Muscle layer of duodenum (tissue), 2 donors: ENCODE measurements around the gene RAP1B.

Source experiments
- H3K27ac ChIP-seq: one replicate; pipeline ENCODE4 v1.7.0; 2013; ENCODE audit warnings: mild to moderate bottlenecking, low read length
- H3K27me3 ChIP-seq: one replicate; pipeline ENCODE4 v1.7.0; 2013; ENCODE audit warnings: low read depth, mild to moderate bottlenecking, control low read depth, low read length
- H3K36me3 ChIP-seq, 2 donors: one replicate each; pipeline ENCODE4 v1.7.0; 2013; ENCODE audit warnings: low read length in 2 of 2, control low read depth in 1 of 2, mild to moderate bottlenecking in 1 of 2; ENCODE audit not compliant: insufficient read depth in 2 of 2, control insufficient read depth in 1 of 2
- H3K4me1 ChIP-seq, 2 donors: one replicate each; pipeline ENCODE4 v1.7.0; 2013; ENCODE audit warnings: low read length in 2 of 2, mild to moderate bottlenecking in 2 of 2, control low read depth in 1 of 2, moderate library complexity in 1 of 2; ENCODE audit not compliant: insufficient read depth in 2 of 2, control insufficient read depth in 1 of 2
- H3K4me3 ChIP-seq, 2 donors: one replicate each; pipeline ENCODE4 v1.7.0; 2013; ENCODE audit warnings: low read length in 2 of 2, low read depth in 1 of 2, mild to moderate bottlenecking in 1 of 2
- H3K9me3 ChIP-seq, 2 donors: one replicate each; pipeline ENCODE4 v1.7.0; 2013; ENCODE audit warnings: low read length in 2 of 2, control low read depth in 1 of 2, mild to moderate bottlenecking in 1 of 2; ENCODE audit not compliant: control insufficient read depth in 1 of 2
- donor health status: healthy.

The RAP1B gene

DNA sequence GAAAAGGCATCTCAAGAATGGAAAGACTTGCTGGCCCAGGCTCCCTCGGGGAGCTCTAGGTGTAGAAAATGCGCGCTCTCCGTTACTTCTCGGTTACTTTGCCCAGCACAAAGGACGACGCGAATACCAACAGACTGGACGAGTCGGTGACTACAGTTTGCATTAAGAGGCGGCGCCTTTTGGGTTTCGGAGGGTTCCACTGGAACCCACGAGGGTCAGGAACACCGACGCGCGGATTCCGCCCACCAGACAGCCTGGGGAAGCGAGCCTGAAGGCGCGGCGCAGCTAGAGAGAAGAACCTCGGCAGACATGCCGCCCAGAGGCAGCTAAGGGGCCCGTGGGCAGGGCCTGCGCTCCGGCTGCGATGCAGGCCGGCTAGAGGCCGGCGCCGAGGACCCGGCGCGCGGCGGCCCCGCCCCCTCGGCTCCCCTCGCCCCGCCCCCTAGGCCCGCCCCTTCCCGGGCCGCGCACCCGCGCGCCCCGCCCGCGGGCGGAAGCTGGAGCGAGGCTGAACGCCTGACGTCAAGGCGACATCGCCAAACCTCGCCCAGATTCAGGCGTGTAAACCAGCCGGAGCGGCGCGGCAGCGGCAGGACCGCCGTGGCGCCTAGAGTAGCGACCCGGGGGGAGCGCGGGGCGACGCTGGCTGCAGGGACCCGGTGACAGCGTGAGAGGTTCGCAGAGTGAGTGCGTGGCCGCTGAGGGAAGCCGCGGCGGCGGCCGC is at the start of gene RAP1B:
TSS of gene RAP1B (plus strand) at position 530 of the 724 bp plus-strand sequence. CDS start 37,826 bp downstream, outside the sequence.
- Histone ChIP-seq H3K27me3 (no peaks in the 10 kb centered on the region), H3K36me3 (peaks cover 0 to 12% of the 10 kb centered on the region in 2 donors), H3K27ac (peak within 1 kb of the TSS; percentile 99), H3K4me3 (peak within 1 kb of the TSS; percentile 83 to 95), H3K9me3 (no peaks in the 10 kb centered on the region), H3K4me1 (peaks cover 8 to 30% of the 10 kb centered on the region in 2 donors)

DNA sequence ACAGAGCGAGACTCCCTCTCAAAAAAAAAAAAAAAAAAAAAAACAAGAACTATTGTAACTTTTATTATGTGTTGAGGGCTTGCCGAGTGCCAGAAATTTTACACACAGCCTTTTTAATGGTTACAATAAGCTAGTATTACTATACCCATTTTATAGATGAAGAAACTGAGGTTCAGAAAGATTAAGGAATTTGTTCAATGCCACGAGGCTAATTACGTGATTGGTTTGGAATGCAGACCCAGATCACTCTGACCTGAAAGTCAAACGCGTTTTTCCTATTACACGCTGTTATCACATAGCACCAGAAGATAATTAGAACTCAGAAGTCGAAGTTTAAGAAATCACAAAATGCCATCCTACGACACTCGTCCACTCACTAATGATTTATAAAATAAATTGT is 48.9 kb upstream of the RAP1B start:
- no peaks in the 10 kb centered on the region for H3K9me3 ChIP-seq
- no peaks in the 10 kb centered on the region for H3K27me3 ChIP-seq
- no peak overlapping the region for H3K4me3 ChIP-seq
- H3K4me1 ChIP-seq: peaks cover 8 to 10% of the 10 kb centered on the region in 2 donors
- H3K27ac ChIP-seq: no peak overlapping the region
- no peaks in the 10 kb centered on the region for H3K36me3 ChIP-seq

DNA sequence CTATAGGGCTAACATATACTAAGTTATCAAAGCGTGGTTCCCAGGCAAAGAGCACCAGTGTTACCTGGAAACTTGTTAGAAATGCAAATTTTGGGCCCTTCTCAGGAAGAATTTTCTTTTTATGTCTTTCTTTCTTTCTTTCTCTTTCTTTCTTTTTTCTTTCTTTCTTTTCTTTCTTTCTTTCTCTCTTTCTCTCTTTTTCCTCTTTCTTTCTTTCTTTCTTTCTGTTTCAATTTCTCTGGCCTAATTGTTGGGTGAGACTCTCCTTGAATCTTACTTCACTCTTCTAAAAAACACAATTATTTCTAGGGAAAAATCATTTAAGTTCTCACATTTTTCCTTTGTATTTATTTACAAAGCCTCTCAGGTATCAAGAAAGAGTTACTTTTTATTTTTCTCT is 46.5 kb upstream of the RAP1B start:
- Histone ChIP-seq H3K27ac (no peak overlapping the region), H3K9me3 (no peaks in the 10 kb centered on the region), H3K4me3 (no peak overlapping the region), H3K36me3 (no peaks in the 10 kb centered on the region), H3K27me3 (no peaks in the 10 kb centered on the region), H3K4me1 (peaks cover 8 to 10% of the 10 kb centered on the region in 2 donors)

DNA sequence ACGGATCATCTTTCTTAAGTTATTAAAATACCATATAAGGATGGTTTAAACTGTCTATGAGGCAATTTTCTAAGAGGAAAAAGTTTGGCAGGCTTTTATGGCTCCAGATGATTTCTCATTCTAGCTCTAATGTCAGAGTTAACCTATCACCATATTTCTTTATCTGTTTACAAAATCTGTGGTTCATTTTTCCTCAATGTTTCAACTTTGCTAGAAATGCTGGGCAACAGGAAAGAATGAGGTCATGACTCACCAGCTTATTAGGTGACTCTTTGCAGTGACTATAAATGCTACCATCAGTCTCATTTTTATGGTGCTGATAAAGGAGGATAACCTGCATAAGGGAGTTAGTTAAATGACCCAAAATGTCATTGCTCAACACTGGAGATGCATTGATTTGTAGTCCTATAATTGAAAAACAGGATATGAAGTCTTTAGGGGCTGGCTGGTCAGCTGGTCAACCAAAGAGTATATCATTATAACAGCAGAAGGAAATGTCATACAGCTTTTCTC is 45.3 kb upstream of the RAP1B start:
- no peak overlapping the region for H3K27ac ChIP-seq
- no peak overlapping the region for H3K4me3 ChIP-seq
- no peaks in the 10 kb centered on the region for H3K36me3 ChIP-seq
- no peaks in the 10 kb centered on the region for H3K9me3 ChIP-seq
- no peaks in the 10 kb centered on the region for H3K27me3 ChIP-seq
- H3K4me1 ChIP-seq: peaks cover 3 to 5% of the 10 kb centered on the region in 2 donors

DNA sequence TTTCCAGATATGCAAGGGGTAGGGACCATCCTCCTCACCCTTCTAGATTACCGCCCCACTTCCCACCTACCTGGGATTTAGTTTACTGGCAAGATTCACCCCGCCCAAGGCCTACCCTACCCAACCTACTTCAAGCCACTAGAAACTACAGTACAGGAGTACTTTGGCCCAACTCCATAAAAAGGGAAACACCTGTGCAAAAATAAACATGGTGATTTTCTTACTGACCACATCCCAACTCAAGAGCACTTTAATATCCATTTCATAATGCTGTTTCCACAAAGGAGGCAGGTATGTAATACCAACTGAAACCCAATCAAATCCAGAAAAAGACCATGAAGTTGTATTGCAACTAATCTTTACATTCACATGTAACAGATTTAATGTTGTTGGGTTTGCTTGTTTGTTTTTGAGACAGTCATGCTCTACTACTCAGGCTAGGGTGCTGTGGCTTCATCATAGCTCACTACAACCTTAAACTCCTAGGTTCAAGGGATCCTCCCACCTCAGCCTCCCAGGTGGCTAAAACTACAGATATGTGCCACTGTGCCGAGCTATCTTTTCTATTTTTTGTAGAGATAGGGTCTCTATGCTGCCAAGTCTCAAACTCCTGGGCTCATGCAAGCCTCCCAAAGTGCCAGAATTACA is 41.7 kb upstream of the RAP1B start:
- H3K4me1 ChIP-seq: no peaks in the 10 kb centered on the region
- H3K27me3 ChIP-seq: no peaks in the 10 kb centered on the region
- no peak overlapping the region for H3K27ac ChIP-seq
- no peaks in the 10 kb centered on the region for H3K36me3 ChIP-seq
- H3K4me3 ChIP-seq: no peak overlapping the region
- no peaks in the 10 kb centered on the region for H3K9me3 ChIP-seq

DNA sequence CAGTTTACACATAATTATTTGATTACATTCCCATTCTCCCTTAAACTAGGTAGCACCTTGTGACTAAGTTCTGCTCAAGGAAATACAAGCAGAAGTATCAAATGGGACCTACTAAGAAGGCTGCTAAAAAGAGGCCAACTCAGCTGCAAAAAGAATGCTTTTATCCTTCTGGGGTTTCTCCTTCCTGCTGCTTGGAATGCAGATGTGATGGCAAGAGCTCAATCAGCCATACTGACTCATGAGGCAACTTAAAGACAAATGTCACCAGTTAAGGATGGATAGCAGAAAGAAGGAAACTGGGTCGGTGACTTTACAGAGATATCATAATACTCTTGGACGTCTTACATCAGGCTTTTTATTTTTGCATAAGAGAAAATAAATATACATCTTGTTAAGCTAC is 38.0 kb upstream of the RAP1B start:
- Histone ChIP-seq H3K9me3 (no peaks in the 10 kb centered on the region), H3K4me3 (no peak overlapping the region), H3K4me1 (no peaks in the 10 kb centered on the region), H3K27ac (no peak overlapping the region), H3K27me3 (no peaks in the 10 kb centered on the region), H3K36me3 (no peaks in the 10 kb centered on the region)

DNA sequence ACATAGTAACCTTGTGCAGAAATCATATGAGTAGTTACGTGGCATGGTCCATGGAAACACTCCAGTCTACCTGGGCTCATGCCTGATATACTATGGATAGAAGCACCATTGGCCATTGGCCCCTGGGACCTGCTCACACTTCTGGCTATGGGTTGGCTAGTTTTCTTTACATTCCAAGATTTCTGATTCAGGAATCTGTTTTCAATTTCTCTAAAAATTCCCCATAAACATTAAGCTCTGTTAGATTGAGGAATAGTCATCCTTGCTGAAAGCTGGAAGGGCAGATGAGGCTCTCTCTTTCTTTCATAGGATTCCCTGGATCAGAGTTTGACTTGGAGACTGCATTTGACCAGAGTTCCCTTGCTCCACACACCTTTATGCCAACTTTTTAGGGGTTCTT is 37.3 kb upstream of the RAP1B start:
- no peak overlapping the region for H3K4me3 ChIP-seq
- H3K4me1 ChIP-seq: no peaks in the 10 kb centered on the region
- no peaks in the 10 kb centered on the region for H3K27me3 ChIP-seq
- no peak overlapping the region for H3K27ac ChIP-seq
- H3K36me3 ChIP-seq: no peaks in the 10 kb centered on the region
- H3K9me3 ChIP-seq: no peaks in the 10 kb centered on the region

DNA sequence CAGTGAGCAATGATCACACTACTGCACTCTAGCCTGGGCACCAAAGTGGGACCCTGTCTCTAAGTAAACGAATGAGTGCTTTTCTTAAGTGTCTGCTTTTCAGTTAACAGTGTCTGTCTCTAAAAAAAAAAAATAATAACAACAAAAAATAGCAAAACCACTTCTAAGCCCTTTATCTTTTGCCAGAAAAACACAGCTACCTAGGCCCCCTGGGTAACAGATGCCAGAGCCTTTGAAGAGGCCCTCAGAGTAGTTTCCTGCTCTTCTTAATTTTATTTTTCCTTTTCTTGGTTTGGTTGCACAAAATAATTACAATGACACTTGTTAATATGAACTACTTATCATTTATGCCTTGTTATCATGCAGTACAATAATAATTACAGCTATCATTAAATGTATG is 32.8 kb upstream of the RAP1B start:
- Histone ChIP-seq H3K27ac (no peak overlapping the region), H3K27me3 (no peaks in the 10 kb centered on the region), H3K9me3 (no peaks in the 10 kb centered on the region), H3K4me3 (no peak overlapping the region), H3K4me1 (no peaks in the 10 kb centered on the region), H3K36me3 (no peaks in the 10 kb centered on the region)

DNA sequence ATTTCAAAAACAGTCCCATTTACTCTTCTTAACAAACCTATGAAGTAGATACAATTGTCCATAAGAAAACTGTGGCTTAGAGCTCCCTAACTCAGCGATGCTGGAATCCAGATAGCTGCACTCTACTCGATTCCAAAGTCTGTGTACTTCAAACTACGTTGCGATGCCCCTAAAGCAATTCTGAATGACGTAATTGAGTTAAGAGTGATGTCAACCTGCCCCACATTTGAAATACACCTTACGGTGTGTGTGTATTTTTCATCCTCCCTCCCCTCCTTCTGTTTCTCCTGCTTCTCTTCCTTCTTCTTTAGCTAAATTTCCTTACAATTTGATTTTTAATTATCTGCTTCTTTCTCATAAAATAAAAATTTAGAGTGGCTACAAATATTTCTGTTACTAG is 31.9 kb upstream of the RAP1B start:
- no peaks in the 10 kb centered on the region for H3K27me3 ChIP-seq
- no peak overlapping the region for H3K27ac ChIP-seq
- no peaks in the 10 kb centered on the region for H3K9me3 ChIP-seq
- H3K4me1 ChIP-seq: no peaks in the 10 kb centered on the region
- no peak overlapping the region for H3K4me3 ChIP-seq
- no peaks in the 10 kb centered on the region for H3K36me3 ChIP-seq

DNA sequence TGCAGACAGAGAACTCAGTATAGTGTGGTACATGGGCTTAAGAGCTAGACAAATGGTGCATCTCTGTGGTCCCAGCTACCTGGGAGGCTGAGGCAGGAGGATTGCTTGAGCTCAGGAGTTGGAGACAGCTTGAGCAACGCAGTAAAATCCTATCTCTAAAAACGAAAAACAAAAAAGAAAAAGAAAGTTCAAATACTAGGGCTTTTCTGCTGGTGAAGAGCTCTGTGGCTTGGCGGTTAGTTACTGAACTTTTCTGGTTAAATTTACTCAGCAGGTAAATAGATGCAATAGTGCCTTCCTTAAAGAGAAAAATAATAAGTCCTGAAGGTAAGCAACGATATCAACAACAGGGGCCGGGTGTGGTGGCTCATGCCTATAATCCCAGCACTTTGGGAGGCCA is 31.4 kb upstream of the RAP1B start:
- Histone ChIP-seq H3K36me3 (no peaks in the 10 kb centered on the region), H3K4me3 (no peak overlapping the region), H3K27ac (no peak overlapping the region), H3K9me3 (no peaks in the 10 kb centered on the region), H3K4me1 (no peaks in the 10 kb centered on the region), H3K27me3 (no peaks in the 10 kb centered on the region)

DNA sequence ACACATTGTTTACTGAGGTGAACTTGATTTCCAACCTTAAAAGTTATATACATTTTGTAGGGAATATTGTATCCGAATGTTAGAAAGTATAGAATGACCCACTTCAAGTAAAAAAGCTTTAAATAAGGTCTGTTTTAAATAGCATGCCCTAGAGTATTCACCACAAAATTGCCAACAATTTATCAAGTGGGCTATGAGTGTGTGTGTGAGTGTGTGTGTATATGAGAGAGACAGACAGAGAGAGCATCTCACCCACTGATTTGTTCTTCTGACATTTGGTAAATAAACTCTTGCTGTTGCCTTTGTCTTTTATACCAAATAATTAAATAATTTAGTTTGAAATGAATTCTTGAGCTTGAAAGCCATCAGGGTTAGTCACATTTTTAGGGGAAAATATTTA is 29.8 kb upstream of the RAP1B start:
- Histone ChIP-seq H3K4me1 (no peaks in the 10 kb centered on the region), H3K36me3 (no peaks in the 10 kb centered on the region), H3K27me3 (no peaks in the 10 kb centered on the region), H3K9me3 (no peaks in the 10 kb centered on the region), H3K4me3 (no peak overlapping the region), H3K27ac (no peak overlapping the region)
